Pons (tissue), 1 donor: ENCODE results near the gene TUB.

ENCODE experiments used
- DNase-seq: peaks from one replicate; pipeline ENCODE4 v3.0.0-alpha.2; 2016; ENCODE audit warnings: low spot score

Gene TUB

DNA sequence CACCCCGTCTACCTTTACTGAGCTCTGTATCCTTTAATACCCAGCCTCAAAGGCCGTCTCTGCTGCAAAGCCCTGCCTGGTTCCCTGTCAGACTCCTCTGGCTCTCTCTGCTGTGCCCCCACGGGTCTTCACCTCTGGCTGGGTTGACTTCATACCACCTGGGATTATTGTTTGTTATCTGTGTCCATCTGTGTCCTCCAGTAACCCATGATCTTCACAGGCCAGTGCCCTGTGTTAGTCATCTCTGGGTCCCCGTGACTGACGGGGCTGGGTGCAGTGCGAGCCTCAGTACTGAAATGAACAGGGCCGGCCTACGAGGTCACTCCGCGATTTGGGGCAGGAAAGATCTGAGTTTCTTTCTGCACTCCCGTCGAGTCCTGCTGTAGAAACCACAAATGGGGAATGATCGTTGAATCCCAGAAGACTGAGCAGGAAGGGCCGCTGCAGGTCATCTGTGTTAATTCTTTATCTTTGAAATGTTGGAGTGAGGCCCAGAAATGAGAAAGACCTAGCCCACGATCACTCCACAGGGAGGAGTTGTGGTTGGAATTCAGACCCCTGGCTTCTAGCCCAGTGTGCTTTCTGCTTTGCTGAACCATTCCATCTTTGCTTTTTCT is 12.3 kb upstream of the TUB start:
- no peak for DNase-seq

DNA sequence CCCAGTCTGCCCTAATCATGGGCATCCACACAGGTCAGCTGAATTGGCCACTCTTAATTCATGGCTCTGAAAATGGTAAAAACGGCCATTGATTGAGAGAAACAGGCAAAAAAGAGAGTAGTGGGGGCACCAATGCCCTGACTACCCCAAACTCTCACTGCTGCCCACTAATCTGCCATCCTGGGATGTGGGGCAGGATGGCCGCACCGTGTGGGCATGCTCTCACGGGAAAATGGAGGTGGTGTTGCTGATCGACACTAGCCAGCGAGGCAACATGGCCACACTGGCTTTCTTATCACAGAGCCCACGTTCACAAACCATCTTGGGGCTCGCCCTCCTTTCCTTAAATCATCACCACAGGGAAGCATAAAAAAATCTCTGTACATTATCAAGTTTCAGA is 11.2 kb upstream of the TUB start:
- DNase-seq = no peak

DNA sequence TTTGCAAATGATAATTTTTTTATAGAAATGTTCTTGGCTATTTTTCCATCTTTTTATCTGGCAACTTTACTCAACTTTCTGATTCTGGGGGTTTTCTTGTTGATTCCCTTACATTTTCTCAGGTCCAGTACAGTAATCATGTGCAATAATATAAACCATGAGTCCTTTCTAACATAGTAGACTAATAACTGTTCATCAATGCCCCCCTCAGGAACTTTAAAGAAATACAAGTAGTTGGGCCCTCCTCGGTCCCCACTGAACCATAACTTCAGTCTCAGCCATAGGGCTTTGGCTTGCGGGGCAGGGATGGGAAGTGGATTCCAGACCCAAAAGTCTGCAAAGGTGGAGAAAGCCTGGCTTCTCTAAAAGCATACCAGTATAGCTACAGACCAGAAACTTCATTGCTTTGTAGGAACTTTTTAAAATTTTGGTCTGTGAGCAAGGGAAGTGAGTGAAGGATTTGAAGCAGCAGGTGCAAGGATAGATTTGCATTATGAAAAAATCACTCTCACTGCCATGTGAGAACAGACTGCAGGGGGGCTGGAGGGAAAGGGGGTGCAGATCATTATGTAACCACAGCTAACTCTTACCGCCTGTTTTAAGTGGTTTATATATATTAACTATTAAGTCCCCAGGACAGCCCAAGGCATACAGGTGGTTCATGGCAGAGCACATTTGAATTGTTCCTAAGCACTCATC is 10.4 kb upstream of the TUB start:
- no peak for DNase-seq

DNA sequence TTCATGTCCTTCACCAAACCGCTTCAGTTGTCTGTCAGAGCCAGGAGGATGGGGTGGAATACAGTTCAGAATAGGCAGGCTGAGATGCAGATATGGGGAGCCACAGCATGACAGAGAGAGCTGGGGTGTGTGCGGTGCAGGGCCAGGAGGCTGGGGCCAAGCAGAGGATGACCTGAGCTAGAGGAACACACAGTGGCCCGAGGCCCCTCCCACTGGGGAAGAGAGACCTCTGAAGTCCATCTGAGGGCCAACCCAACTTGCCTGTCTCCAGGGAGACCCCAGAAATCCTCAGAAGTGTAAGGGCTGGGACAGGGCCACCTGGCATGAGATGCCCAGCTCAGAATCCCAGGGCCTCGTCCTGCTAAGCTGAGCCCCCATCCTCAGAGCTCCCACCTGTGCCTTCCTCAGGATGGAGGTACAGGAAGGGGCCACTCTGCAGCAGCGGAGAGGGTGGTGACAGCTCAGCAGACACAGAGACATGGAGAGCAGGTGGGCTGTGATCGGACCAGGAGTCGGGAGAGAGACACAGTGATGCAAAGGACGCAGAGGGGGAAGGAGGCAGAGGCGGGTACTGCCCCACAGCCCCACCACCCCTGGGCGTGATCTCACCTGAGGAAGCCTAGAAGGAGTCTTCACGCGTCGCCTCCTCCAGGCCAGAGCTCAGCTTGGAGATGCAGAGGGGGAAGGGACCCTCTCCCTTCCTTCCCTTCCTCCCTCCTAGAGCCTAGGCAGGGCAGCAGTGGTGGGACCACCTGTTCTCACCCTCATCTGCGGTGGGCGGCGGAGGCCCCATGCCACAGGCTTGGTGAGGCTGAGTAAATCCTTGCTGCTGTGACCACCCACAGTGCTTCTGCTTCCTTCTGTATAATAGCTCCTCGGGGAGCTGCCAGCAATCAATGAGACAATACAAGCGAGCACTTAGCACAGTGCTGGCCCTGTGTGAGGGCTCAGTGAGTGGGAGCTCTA is 9.1 kb upstream of the TUB start:
- no peak for DNase-seq

DNA sequence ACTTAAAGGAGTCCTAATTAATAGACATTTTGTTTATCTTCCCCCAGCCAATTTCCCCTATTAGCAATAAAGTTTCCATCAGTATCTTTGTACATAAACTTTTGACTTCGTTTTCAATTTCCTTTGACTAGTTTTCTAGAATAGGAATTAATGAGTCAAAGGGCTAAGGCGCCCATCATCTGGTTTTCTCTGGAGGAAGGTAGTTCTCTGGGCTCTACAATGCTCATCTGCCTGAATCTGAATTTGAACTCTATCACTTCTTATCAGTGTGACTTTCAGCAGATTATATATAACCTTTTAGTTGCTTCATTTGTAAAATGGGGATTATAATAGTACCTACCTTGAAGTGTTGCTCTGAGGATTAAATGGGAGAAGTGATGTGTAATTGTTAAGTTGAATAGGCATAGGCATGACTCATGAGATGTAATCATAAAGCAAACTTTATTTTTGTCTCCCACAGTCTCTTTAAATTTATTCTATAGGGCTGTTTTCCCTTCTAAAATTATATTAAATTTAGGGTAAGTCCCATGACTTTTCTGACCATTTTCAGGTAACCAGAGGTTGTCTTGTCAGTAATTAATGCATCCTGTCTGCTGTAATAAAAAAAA is 5.8 kb upstream of the TUB start:
- no peak for DNase-seq

DNA sequence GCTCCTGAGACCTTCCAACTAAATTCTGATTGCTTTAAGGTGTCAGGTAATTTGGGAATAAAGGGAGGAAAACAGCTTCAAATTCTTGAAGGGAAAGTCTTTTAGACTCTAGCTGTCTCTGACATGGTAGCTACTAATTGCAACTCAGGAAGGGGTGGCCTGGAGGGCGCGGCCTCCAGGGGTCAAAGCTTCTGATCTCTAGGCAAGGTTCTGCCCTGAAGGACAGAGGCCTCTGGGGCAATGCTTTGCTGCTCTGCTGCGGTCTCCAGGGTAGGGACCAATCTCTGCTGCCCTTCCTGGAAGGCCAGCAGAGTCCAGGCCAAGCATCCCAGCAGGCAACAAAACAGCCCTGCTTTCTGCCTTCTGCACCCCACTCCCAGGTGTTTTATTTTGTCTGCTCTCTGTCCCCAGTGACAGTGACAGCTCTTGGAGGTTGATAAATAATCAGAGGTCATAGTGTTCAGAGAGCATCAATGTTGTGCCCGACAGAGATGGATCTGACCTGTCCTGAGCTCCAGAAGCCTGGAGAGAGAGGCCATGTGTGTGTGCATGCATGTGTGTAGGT is 1.8 kb upstream of the TUB start:
- no peak for DNase-seq

DNA sequence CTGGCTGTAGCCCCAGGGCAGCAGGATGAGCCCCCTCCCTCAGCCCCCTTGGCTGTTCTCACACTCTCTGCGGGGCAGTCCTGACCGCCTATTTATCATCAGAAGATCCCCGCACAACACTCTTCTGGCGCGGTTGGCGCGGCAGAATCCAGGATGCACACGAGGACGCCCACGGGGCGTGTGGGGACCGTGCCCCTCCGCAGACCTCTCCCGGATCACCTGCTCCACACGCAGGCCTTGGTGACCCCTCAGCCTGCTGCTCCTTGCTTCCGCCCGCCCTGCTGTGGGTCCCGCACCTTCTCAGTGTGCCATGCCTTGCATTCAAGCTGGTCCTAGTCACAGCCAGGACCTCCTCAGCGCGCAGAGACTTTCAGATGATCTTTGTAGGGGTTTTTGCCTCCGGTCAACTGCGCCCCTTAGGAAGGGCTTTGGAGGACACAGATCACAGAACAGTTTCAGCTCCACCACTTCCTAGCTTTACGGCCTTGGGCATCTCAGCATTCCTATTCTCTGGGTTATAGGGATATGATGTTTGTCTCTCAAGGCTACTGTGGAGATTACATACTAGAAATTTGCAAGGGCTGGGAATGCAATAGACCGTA is 841 bp upstream of the TUB start:
- DNase-seq = no peak

DNA sequence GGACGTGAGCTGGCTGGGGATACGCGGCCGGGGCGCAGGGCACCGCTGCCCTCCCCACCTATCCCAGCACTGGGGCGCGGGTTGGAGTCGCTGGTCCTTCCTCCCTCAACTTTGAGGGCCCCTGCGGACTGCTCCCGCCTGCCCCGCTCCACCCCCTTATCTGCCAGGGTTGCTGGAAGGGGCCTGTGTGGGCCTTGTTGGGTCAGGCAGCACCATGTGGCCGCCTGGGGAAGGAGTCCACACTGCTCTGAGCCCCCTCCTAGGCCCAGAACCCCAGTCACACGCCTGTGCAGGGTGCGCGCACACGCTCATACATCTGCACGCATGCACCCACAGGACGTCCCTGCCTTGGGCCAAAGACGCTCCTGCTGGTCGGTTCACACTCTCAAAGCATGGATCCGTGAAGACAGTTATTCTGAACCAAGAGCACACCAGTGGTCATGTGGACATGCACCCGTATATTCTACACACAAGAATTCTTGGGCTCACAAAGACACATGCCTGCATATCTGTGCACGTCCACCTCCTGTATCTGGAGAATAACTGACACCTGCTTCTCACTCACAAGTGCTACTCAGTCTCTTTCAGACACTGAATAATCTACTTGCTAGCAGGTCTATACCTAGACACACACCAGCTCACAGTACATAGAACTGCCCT is 710 bp downstream of the TUB start:
- no peak for DNase-seq

DNA sequence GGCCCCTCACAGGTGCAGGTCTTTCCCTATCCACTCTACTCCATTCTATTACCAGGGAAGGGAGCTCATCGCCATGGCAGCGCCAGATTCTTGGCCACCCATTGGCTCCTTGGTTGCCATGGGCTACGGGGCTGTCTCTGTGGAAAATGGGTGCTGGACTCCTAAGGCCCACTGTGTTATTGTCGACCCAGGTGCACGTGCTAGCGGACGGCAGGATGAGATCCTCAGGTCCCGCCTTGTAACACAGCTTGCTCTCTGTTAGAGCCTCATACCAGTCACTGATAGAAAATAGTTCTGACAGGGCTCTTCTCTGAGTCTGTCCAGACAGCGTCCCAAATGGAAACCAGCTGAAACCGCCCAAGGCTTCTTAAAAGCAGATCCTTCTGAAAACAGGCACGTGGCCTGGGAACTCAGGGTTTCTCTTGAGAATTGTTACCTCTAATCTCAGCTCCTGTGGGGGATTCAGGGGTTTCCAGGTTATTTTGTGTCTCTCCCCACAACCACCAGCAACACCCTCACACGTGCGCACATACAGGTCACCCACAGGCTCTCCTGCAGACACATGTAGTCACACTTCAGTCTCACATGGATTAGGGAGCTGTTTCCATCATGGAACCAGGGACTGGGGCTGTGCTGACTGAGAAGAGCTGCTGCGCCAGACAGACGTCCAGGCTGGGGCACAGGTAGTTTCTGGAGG is 1.5 kb downstream of the TUB start:
- DNase-seq = no peak

DNA sequence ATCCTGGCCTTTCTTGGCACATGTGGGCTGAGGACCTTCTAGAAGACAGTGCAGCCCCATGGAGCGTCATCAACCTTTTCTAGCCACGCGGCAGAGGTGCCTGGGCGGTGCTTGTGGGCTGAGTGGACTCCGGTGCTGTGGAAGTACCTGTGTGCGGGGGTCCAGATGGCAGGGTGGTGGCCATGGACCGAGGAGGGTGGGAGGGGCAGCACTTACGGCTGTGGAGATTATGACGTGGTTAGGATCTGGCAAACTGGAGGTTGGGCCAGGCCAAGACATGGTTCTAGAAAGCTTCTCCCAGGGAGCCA is 2.0 kb downstream of the TUB start:
- no peak for DNase-seq

DNA sequence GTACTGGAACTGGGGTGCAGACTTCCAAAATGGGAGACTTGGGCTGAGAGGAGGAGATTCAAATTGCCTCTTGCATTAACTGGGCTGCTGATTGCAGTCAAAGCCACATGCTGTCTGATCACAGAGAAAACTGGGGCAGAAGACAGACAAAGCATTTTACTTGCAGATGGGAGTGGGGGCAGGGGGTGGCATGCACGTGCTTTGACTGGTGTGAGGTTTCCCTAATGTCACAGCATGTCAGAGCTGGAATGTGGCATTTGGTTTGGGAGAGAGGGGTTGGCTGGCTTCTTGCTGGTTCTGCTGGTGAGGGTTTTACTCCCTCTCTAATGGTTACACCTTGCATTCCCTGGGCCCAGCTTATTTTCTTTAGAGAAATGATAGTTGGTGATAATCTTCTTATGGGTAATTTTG is 2.9 kb downstream of the TUB start:
- peak; percentile 11 for DNase-seq

DNA sequence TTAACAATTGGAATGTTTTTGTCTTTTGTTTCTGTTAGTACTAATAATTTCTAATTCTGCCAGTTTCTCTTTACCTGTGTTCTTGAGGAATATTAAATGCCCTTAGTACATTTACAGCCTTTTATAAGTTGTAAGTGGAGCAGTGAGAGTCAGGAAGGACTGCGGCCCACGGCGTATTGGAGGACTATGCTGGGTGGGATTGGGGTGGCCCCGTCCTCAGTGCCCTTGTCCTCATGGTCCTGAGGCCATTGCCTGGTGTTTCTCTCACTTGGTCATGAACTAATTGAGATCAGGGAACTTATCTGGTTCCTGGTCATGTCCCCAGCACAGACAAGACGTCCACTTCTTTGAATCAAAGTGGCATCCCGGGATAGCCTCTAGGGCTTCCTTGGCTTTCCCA is 3.3 kb downstream of the TUB start:
- no peak for DNase-seq

DNA sequence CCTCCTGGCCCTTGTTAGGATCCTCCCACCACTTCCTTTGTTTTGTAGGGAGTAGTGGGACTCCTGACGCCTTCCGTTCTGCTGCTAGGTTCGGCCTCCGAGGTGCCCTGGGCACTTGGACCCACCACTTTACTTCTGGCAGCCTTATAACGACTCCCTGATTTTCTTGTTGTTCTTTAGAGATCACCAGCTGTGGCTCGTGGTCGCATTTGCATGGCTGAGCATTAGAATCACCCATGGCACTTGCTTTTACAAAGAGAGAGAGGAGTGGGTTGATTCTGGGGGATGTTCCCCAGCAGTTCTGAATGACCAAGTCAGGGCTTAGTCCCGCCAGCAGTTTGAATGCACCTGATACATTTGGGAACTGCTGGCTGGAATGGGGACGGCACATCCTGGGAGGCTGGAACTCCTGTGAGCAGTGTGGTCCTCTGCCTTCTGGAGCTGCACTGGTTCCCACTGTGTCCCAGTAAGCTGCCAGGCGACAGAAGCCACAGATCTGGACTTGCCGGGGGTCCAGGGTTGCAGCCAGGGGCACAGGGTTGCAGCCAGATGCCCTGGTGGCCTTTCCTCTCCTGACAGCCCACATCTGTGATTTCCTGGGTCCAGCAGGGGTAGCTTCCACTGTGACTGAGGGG is 4.1 kb downstream of the TUB start:
- no peak for DNase-seq

DNA sequence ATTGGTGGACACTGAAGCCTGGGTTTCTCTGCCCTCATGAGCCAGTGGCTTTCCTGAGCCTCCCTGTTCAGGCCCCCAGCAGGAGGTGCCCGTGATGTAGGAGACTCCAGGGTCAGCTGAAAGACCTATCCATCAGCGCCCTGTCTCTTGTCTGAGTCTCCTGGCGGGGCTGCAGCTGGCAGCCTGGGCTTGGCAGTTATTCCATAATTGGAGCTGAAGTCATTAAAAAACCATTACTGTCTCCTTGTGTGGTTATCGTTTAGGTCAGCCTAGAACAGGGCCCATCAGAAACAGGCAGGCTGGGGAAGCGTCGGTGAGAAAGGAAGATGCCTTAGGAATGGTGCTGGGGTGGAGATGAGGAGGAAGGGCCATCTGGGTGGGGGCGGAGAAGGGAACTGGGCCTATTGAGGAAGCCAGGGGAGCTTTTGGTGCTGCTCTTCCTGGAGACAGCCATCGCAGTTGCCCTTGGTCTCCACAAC is 5.0 kb downstream of the TUB start:
- peak; percentile 25 for DNase-seq

DNA sequence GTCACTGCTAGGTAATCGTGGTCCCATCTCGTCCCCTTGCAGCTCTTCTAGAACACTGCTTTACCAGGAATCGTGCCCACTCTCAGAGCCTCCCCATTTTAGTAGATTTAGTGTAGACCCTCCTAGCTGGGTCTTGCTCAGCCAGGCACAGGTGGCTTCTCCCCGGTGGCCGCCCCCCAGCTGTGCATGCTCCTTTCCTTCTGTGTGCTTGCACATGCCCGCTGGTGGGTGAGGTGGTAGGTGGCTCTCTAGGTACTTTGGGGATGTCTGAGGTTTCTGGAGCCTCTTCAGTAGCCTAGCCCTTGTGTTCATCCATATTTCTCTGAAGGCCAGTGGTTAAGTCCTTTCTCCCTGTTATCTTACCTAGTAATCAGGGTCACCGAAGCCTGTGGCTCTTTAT is 5.6 kb downstream of the TUB start:
- DNase-seq = no peak

DNA sequence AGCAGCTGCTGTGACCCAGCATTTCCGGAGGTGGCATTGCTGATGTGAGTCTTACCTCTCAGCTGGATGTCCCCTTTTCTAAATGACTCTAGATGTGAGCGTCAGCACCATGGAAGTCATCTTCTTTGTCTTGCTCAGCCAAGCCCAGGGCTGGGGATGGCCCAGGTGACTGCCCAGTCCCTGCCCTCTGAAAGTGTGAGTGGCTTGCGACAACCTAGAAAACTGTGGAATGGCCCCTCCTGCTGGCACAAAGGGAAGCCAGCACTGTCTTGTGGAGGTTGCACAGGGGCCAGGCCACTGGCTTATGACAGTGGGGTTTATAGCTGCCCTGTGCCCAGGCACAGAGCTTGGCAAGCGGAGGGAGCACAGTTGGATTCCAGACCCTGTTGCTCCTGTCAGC is 6.2 kb downstream of the TUB start:
- DNase-seq = no peak

DNA sequence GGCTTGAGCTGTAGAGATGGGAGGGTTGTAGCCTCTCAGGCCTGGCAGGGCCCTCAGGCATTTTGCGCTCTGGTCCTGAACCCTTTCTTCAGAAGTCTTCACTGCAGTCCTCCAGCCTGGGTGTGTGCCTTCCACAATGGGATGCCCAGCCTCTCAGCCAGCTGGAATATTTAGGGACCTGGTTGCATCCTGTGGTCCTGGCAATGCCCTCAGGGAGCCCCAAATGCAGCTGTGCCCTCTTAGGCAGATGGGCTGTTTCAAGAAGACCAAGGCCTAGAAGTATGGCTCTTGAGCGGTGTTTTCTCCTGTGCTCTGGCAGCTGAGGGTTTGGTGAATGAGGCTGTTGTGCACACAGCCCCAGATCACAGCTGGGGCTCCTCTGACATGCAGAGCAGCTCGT is 6.7 kb downstream of the TUB start:
- no peak for DNase-seq

DNA sequence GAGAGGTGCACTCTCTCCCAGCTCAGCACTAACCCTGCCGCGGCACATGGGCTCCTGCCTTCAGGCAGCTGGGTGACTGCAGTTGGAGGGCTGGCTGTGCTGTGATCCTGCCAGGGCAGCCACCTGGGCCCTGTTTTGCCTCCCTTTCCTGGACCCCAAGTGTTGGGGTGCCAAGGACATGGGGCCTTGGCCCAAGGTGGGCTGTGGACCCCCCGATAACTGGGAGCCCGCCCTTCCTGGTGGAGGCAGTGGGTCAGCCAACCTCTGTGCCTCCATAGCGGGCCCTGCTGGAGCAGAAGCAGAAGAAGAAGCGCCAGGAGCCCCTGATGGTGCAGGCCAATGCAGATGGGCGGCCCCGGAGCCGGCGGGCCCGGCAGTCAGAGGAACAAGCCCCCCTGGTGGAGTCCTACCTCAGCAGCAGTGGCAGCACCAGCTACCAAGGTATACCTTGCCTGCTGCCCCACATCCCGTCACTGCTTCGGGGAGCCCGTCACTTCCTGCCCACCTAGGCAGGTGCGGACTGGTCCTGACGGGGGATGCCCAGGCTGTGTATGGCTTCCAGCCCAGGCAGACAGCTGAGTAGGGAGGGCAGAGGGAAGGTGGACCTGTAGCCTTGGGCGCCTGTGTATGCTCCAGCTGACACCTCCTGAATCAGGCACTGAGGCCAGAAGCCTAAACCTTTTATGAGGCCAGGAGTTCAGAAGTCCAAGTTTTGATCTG is 8.9 kb downstream of the TUB start:
- no peak for DNase-seq

DNA sequence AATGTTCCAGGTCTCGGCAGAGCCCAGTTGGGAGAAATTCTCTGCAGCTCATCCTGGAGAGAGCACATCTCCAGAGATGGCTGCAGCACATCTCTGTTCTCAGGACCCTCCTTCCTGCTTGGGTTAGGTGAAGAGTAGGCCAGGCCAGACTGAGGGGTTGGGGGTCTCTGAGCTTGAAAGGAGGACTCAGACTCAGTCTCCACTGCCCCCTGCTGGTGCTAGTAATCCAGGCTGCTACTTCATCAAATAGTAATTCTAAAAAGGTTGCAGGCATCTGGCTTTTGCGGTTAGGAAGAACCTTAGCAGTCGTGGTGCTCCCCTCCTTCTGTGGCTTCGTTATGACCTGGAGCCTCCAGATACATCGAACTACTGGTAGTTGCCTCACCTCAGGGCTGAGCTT is 9.7 kb downstream of the TUB start:
- DNase-seq = no peak

DNA sequence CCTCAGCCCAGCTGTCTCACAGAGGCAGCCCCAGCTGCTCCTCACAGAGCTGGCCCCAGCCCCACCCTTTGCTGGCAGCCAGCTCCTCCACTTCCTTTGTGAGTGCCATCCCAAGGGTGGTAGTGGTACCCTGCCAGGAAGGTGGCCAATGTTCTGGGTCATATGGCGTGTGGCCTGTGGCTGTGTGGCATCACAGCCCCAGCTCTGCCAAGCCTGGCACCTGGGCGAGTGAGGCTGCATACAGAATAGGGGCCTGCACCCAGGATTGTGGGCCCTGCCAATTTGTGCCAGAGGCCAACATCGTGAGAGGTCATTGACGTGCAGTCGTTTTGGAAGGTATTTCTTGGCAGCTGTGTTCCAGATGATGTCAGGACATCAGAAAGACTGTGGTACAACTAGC is 10.7 kb downstream of the TUB start:
- no peak for DNase-seq
